Uterus (tissue), 2 donors: Measurements from ENCODE around the gene ERMAP.

Experiments
- CTCF ChIP-seq, 4 experiments: fragments of 200-600 bp in 2 of 4; fragments of 450-650 bp in 2 of 4; sonication (generic) in 2 of 4; IDR thresholded peaks; one replicate each; pipeline ENCODE4 v1.5.1; 2016 to 2019; ENCODE audit warnings: antibody characterized with exemption in 4 of 4, mild to moderate bottlenecking in 2 of 4, moderate library complexity in 1 of 4
- POLR2A ChIP-seq, 2 donors: fragments of 450-650 bp; IDR thresholded peaks; one replicate each; pipeline ENCODE4 v1.6.1; 2016; ENCODE audit warnings: antibody characterized with exemption in 2 of 2, mild to moderate bottlenecking in 1 of 2, moderate library complexity in 1 of 2

- TF ChIP-seq CTCF (IDR thresholded peaks at IDR 0.05): no peak
- TF ChIP-seq POLR2A (IDR thresholded peaks at IDR 0.05): no peak
Observed at GRCh38 chr1:42831273-42831672, 14.4 kb downstream of the ERMAP start.
